IPS-NIHi7 (cell line): Measurements from ENCODE around the gene PRKCE.
"Not testable (repeated sequence)": the region's sequence is repeated elsewhere in the genome, so short reads cannot be mapped to it uniquely, and the experiment has no call there.

Source experiments
- DNase-seq: peaks from one replicate; pipeline ENCODE4 v3.0.0; 2012; ENCODE audit warnings: mixed read lengths; ENCODE audit errors: extremely low spot score

PRKCE gene

GRCh38 chr2:45908316-45909170, 257.1 kb downstream of the PRKCE start:
- no peak for DNase-seq

GRCh38 chr2:45909171-45909565, 257.7 kb downstream of the PRKCE start:
- DNase-seq: no peak

- no peak for DNase-seq
Observed at GRCh38 chr2:45909677-45910191, 258.3 kb downstream of the PRKCE start.

- no peak for DNase-seq
Observed at GRCh38 chr2:45910473-45911060, 259.1 kb downstream of the PRKCE start.

DNA sequence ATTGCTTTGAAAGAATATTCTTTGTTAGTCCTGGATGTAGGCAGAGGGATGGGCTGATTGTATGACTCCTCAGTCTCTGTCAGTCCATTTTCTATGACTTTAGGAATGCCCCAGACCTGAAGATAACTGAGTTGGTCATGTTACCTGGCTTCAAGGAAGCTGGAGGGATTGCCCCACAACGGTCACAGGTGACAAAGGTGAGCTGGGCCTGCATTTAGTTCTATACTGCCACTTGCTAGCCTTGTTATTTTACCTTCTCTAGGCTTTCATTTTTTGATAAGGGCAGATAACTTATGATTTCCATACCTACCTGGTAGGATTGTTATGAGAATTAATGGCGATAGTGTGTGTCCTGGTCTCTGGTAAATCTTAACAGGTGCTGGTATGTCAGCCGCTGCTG, 260.1 kb downstream of the PRKCE start:
- DNase-seq: no peak

- no peak for DNase-seq
Observed at GRCh38 chr2:45912109-45912508, 260.6 kb downstream of the PRKCE start.

DNA sequence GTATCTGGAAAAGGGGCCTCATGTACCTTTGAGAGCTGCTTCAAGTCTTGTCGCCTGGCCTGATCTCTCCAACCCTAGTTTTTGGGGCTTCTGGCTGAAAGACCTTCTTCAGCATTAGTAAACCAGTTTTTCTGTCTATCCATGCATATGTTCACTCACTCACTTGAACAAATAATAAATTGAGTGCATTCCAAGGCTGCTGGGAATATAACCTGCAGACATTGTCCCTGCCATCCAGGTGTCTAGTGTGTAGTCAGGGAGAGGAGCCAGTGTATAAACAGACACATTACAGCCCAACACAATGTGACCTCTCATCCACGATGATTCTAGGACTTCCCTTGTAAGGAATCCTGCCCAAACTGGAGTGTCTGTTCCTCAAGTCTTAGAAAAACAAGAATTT, 262.1 kb downstream of the PRKCE start:
- DNase-seq: no peak

DNA sequence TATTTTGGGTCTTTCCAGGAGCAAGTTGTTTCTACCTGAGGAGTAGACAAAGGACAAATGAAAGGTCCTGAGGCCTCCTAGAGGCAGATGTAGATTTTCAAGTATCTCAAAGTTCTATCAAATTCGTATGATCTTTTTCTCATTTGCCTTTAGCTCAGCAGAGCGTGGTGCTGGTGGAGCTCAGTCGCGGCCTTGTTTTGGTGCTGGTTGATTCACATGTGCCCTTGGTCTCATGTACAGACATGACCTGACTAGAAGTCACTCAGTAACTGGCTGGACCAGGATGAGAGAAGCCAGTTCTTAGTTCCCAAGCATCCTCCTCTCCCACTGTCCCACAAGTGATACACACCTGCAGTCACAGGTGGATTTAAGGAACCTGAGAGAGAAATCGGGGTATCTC, 264.0 kb downstream of the PRKCE start:
- DNase-seq: no peak

DNA sequence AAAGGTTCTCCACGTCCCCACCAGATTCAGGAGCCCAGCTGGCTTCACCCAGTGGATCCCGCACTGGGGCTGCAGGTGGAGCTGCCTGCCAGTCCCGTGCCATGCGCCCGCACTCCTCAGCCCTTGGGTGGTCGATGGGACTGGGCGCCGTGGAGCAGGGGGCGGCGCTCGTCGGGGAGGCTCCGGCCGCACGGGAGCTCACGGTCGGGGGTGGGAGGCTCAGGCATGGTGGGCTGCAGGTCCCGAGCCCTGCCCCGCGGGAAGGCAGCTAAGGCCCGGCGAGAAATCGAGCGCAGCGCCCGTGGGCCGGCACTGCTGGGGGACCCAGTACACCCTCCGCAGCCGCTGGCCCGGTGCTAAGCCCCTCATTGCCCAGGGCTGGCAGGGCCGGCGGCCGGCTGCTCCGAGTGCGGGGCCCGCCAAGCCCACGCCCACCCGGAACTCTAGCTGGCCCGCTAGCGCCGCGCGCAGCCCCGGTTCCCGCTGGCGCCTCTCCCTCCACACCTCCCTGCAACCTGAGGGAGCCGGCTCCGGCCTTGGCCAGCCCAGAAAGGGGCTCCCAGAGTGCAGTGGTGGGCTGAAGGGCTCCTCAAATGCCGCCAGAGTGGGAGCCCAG, 266.2 kb downstream of the PRKCE start:
- not testable (repeated sequence) for DNase-seq

DNA sequence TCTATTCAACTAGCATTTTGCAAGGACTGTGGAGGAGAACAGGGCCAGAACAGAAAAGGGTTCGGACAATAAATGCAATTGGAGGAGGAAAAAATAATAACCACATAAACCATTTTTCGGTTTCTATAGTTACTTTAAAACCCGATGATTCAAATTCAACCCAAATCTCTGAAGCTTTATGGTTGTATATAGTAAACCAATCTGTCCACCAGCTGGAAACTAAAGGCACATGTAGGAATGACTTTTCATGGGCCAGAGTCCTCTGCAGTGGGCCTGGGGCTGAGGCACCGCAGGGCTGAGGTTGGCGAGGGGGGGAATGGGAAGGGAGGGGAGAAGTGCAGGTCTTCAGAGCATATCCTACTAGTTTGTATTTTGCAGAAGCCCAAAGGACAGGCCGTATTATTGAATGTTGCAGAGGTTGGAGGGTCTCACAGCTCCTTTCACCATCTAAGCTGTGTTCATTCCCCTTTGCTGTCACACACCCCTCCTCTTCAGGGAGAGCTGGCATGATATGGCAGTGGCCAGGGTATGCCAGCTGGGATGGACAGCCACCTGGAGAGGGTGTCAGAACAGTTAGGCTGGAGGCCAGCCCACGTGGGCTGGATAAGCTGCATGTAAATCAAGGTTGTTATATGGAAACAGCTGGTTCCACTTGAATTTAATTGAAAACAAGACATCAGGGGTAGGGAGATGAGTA, 267.1 kb downstream of the PRKCE start:
- DNase-seq: no peak

GRCh38 chr2:45919160-45919650, 267.7 kb downstream of the PRKCE start:
- no peak for DNase-seq

DNA sequence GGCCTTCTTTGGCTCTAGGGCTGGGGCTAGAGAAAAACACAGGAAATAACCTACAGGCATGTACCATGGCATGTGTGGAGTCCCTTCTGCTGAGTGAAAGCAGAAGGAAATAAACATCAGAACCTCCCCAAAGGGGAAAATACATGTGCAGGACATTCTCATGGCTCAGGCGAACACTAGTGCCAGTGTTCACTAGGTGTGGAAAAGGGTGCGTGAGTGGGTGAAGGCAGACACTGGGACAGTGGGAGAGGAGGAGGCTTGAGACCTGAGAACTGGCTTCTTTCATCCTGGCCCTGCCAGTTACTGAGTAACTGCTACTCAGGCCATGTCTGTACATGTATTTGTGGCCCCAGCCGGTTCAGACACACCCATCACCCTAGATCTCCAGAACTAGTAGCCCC, 268.2 kb downstream of the PRKCE start:
- DNase-seq: no peak

GRCh38 chr2:45921921-45922320, 270.4 kb downstream of the PRKCE start:
- DNase-seq: no peak

GRCh38 chr2:45922577-45922988, 271.1 kb downstream of the PRKCE start:
- no peak for DNase-seq

DNA sequence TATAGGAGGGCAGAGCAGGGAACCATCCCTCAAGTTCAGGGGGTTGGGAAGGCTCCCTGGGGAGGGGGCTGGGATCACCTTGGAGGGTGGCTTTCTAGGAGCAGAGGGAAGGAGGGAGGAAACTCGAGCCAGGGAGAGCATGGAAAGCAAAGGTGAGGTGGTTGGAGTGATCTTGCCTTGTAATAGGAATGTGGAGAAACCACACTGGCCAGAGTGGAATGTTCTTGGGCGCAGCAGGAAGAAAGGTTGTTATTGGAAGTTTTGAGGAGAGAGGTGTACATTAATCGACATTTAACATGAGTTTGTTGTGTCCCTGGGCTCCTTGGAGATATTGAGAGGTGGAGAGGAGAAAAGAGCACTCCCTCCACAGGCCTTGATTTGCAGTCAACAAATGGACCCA, 272.2 kb downstream of the PRKCE start:
- no peak for DNase-seq

DNA sequence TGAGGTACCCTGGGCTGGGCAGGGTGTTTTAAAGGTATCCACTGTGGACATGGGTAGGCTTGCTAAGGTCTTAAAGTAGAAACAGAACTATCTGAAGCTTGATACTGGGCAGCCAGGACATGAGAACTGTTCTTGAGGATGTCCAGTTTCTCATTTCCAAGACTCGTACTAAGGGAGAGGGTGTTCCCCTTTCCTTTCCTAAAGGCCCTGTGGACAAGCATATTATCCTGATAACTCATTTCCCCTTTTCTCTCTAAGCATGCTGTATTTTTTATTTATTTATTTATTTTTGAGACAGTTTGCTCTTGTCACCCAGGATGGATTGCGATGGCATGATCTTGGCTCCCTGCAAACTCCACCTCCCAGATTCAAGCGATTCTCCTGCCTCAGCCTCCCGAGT, 273.6 kb downstream of the PRKCE start:
- no peak for DNase-seq

- no peak for DNase-seq
Observed at GRCh38 chr2:45925636-45926366, 274.3 kb downstream of the PRKCE start.

GRCh38 chr2:45928946-45929345, 277.5 kb downstream of the PRKCE start:
- DNase-seq: no peak

GRCh38 chr2:45929674-45930395, 278.4 kb downstream of the PRKCE start:
- DNase-seq: no peak

DNA sequence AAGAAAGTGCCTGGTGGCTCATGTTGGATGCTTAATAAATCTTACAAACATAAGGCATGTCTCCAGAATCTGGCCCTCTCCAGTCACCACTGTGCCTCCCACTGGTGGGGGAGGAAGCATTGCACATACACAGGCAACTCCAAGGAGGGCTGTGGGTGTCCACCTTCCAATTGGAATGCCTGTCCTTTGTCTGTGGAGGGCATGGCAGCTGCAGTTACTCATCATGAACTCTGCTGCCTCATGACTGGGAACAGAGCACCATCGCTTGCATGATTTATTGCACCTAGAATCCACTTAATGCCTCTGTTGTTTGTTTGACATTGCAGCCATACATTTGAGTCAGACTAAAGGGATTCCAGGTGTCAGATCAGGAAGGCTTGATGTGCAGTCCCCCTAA, 278.9 kb downstream of the PRKCE start:
- no peak for DNase-seq
